Ovary (tissue), 9 donors: ENCODE measurements around the gene CMA1. TPM values are rescaled to one million over a fixed set of nuclear protein-coding genes. Genes with fewer than 3 reads are reported as not detected.

ENCODE experiments used
- DNase-seq, 5 donors: peaks; one replicate each; pipeline ENCODE4 v3.0.0-alpha.2; 2019 to 2020
- H3K27ac ChIP-seq, 2 donors: fragments of 200-600 bp; one replicate each; pipeline versions ENCODE4 v1.5.1 to v1.8.0; 2019 to 2022
- H3K27me3 ChIP-seq: fragments of 200-600 bp; one replicate; pipeline ENCODE4 v1.8.0; 2022
- H3K36me3 ChIP-seq: fragments of 200-600 bp; sonication (generic); one replicate; pipeline ENCODE4 v1.5.1; 2019
- H3K4me1 ChIP-seq: one replicate; pipeline ENCODE4 v1.8.1; 2013; ENCODE audit warnings: mild to moderate bottlenecking, moderate library complexity; ENCODE audit not compliant: insufficient read depth
- H3K4me3 ChIP-seq: fragments of 200-600 bp; sonication (generic); one replicate; pipeline ENCODE4 v1.5.1; 2017
- H3K9me3 ChIP-seq, 2 donors: fragments of 200-600 bp in 1 of 2; sonication (generic) in 1 of 2; one replicate each; pipeline versions ENCODE4 v1.5.1 to v1.8.1; 2013 to 2019; ENCODE audit warnings: mild to moderate bottlenecking in 1 of 2, moderate library complexity in 1 of 2
- CTCF ChIP-seq, 3 donors: fragments of 450-650 bp in 2 of 3; fragments of 200-600 bp in 1 of 3; IDR thresholded peaks; one replicate each; pipeline versions ENCODE4 v1.5.1 to v1.8.0; 2016 to 2022; ENCODE audit warnings: antibody characterized with exemption in 3 of 3, mild to moderate bottlenecking in 1 of 3
- EP300 ChIP-seq: sonication (generic); formaldehyde crosslinking; IDR thresholded peaks from one replicate; pipeline ENCODE4 v1.6.1; 2017; ENCODE audit warnings: antibody characterized with exemption
- POLR2A ChIP-seq: fragments of 450-650 bp; IDR thresholded peaks from one replicate; pipeline ENCODE4 v1.6.1; 2017; ENCODE audit warnings: antibody characterized with exemption, mild to moderate bottlenecking, moderate library complexity
- WGBS, 3 donors: extraction: QIAGEN DNeasy Blood & Tissue Kit in 1 of 3; methylation state at CpG; one replicate each; pipeline versions ENCODE4 v1.1.5 to v1.1.7; 2013 to 2017; 5-methylcytosine and 5-hydroxymethylcytosine counted together
- intact Hi-C, 4 donors: fragments of 100-400 bp; cut with DNase I; formaldehyde crosslinking; loops; one replicate each; pipeline versions ENCODE4 v1.11.0 to v1.15.1; 2022 to 2023
- polyA plus RNA-seq, 2 donors: library from polyadenylated mRNA; stranded (reverse); fragments of 200-250 nt in 1 of 2; fragments of 350-450 nt in 1 of 2; fragmentation: Illumina TruSeq in 1 of 2; extraction: RNeasy Lipid Tissue Mini Kit (QIAGEN cat#74804) in 1 of 2; gene quantifications; one replicate each; pipeline ENCODE4 v1.2.3, GENCODE V29; 2013 to 2014
- total RNA-seq, 7 donors: library from RNA; depleted of rRNA in 2 of 7; stranded (reverse); fragments of >200 nt in 2 of 7; fragmentation: NEBNext Ultra II Directional in 3 of 7; extraction: Animal tissue kit (Norgen Biotek cat#: 25700) in 3 of 7; gene quantifications; one replicate each; pipeline versions ENCODE4 v1.1.0 to v1.2.4, GENCODE V29; 2016 to 2023
- donor health status: DM: no; HTN: no; CAD: no; lungs with moderate emphysema.
- donor health status: DM: no; HTN: no; CAD: no.
- donor health status: Bipolar disorder and iron deficiency.
- donor health status: DM: yes; HTN: yes; CAD: no.
- donor health status: DM: no; HTN: no; CAD: no.
- donor health status: DM: yes; HTN: yes; CAD: no.

CMA1 gene
- total and polyA plus RNA-seq, 9 donors, result 0.27 to 4.6 (median 0.50) TPM; not detected in 5

GRCh38 chr14:24461336-24461735 lies 46.7 kb downstream of the CMA1 start:
- DNase-seq, result no peak
- intact Hi-C loops, result no loop called here
- no peak for TF ChIP-seq EP300
- TF ChIP-seq CTCF (IDR thresholded peaks at IDR 0.05), result no peak
- no peak for TF ChIP-seq POLR2A
- Histone ChIP-seq H3K36me3 (no peaks in the 10 kb centered on the region), H3K27ac (no peak overlapping the region), H3K4me1 (no peaks in the 10 kb centered on the region), H3K4me3 (no peak overlapping the region), H3K27me3 (no peaks in the 10 kb centered on the region), H3K9me3 (no peaks in the 10 kb centered on the region)

- Histone ChIP-seq H3K4me1 (no peaks in the 10 kb centered on the region), H3K9me3 (no peaks in the 10 kb centered on the region), H3K27me3 (no peaks in the 10 kb centered on the region), H3K27ac (no peak overlapping the region), H3K4me3 (no peak overlapping the region), H3K36me3 (no peaks in the 10 kb centered on the region)
- DNase-seq, result no peak
- TF ChIP-seq CTCF (IDR thresholded peaks at IDR 0.05) (no peak), EP300 (no peak), POLR2A (no peak)
- intact Hi-C loops, result no loop called here
- 76 to 85% (median 82%) methylated on average over 3 of the region's 3 CpGs for WGBS, 3 donors
Observed at GRCh38 chr14:24459331-24459730, 48.7 kb downstream of the CMA1 start.

GRCh38 chr14:24458736-24459135 lies 49.3 kb downstream of the CMA1 start:
- Histone ChIP-seq H3K27me3 (no peaks in the 10 kb centered on the region), H3K4me3 (no peak overlapping the region), H3K27ac (no peak overlapping the region), H3K36me3 (no peaks in the 10 kb centered on the region), H3K9me3 (no peaks in the 10 kb centered on the region), H3K4me1 (no peaks in the 10 kb centered on the region)
- TF ChIP-seq CTCF (IDR thresholded peaks at IDR 0.05), result no peak
- intact Hi-C loops, result no loop called here
- 78 to 92% (median 81%) methylated on average over 1 of the region's 1 CpG for WGBS, 3 donors
- no peak for DNase-seq

- no peak for DNase-seq
- Histone ChIP-seq H3K4me3 (no peak overlapping the region), H3K36me3 (no peaks in the 10 kb centered on the region), H3K9me3 (no peaks in the 10 kb centered on the region), H3K4me1 (no peaks in the 10 kb centered on the region), H3K27me3 (no peaks in the 10 kb centered on the region), H3K27ac (no peak overlapping the region)
- no peak for TF ChIP-seq CTCF (IDR thresholded peaks at IDR 0.05)
- intact Hi-C loops, result no loop called here
Observed at GRCh38 chr14:24456980-24457379, 51.1 kb downstream of the CMA1 start.

Other genes with a start within 250 kb of the CMA1 start
- gene TGM1, start 245.1 kb downstream of the CMA1 start, total RNA-seq, result 100 to 1,000 TPM in 1 of 7 donors, 1 to 10 TPM in 6; 3.1 to 152 (median 8.0) TPM
- 1 to 10 TPM; 1.1 to 1.7 TPM for gene TGM1, start 245.1 kb downstream of the CMA1 start, polyA plus RNA-seq
- gene RABGGTA, start 236.7 kb downstream of the CMA1 start, total RNA-seq, result 10 to 100 TPM; 19.7 to 48.3 (median 23.2) TPM
- gene RABGGTA, start 236.7 kb downstream of the CMA1 start, polyA plus RNA-seq, result 10 to 100 TPM in 1 of 2 donors, 1 to 10 TPM in 1; 7.9 to 20.1 TPM
- gene DHRS1, start 208.5 kb downstream of the CMA1 start, total RNA-seq, result 10 to 100 TPM; 16.0 to 35.6 (median 21.4) TPM
- gene DHRS1, start 208.5 kb downstream of the CMA1 start, polyA plus RNA-seq, result 10 to 100 TPM; 12.8 to 17.9 TPM
- gene NOP9, start 208.4 kb downstream of the CMA1 start, total RNA-seq, result 10 to 100 TPM; 12.0 to 28.6 (median 22.5) TPM
- 10 to 100 TPM in 1 of 2 donors, 1 to 10 TPM in 1; 9.2 to 22.1 TPM for gene NOP9, start 208.4 kb downstream of the CMA1 start, polyA plus RNA-seq
- gene CIDEB, start 200.3 kb downstream of the CMA1 start, total RNA-seq, result 10 to 100 TPM; 13.8 to 38.4 (median 22.6) TPM
- gene CIDEB, start 200.3 kb downstream of the CMA1 start, polyA plus RNA-seq, result 10 to 100 TPM; 17.1 to 29.0 TPM
- gene LTB4R2, start 198.1 kb downstream of the CMA1 start, total RNA-seq, result 10 to 100 TPM in 1 of 7 donors, 1 to 10 TPM in 6; 4.5 to 10.1 (median 5.5) TPM
- 1 to 10 TPM in 1 of 2 donors, under 1 TPM in 1; 0.85 to 1.8 TPM for gene LTB4R2, start 198.1 kb downstream of the CMA1 start, polyA plus RNA-seq
- 1 to 10 TPM; 4.4 to 9.4 (median 7.7) TPM for gene LTB4R, start 196.8 kb downstream of the CMA1 start, total RNA-seq
- gene LTB4R, start 196.8 kb downstream of the CMA1 start, polyA plus RNA-seq, result 1 to 10 TPM; 2.9 to 7.1 TPM
- gene ADCY4, start 173.2 kb downstream of the CMA1 start, total RNA-seq, result 10 to 100 TPM in 5 of 7 donors, 1 to 10 TPM in 2; 7.8 to 33.3 (median 11.3) TPM
- gene ADCY4, start 173.2 kb downstream of the CMA1 start, polyA plus RNA-seq, result 10 to 100 TPM; 15.0 to 19.7 TPM
- gene RIPK3, start 168.3 kb downstream of the CMA1 start, total RNA-seq, result 1 to 10 TPM in 5 of 7 donors, under 1 TPM in 2; 0.61 to 3.2 (median 1.1) TPM
- 1 to 10 TPM; 1.5 to 2.8 TPM for gene RIPK3, start 168.3 kb downstream of the CMA1 start, polyA plus RNA-seq
- gene NFATC4, start 140.1 kb downstream of the CMA1 start, total RNA-seq, result 100 to 1,000 TPM in 5 of 7 donors, 10 to 100 TPM in 2; 74.1 to 288 (median 186) TPM
- gene NFATC4, start 140.1 kb downstream of the CMA1 start, polyA plus RNA-seq, result 100 to 1,000 TPM in 1 of 2 donors, 10 to 100 TPM in 1; 25.9 to 157 TPM
- gene NYNRIN, start 109.3 kb downstream of the CMA1 start, total RNA-seq, result 10 to 100 TPM; 22.5 to 76.0 (median 63.6) TPM
- gene NYNRIN, start 109.3 kb downstream of the CMA1 start, polyA plus RNA-seq, result 10 to 100 TPM; 22.0 to 26.2 TPM
- 10 to 100 TPM in 1 of 7 donors, 1 to 10 TPM in 6; 2.0 to 10.5 (median 4.7) TPM for gene CBLN3, start 78.6 kb downstream of the CMA1 start, total RNA-seq
- 1 to 10 TPM; 5.8 to 7.5 TPM for gene CBLN3, start 78.6 kb downstream of the CMA1 start, polyA plus RNA-seq
- 10 to 100 TPM; 41.1 to 84.8 (median 67.8) TPM for gene KHNYN, start 78.3 kb downstream of the CMA1 start, total RNA-seq
- 10 to 100 TPM; 35.1 to 44.4 TPM for gene KHNYN, start 78.3 kb downstream of the CMA1 start, polyA plus RNA-seq
- 10 to 100 TPM; 46.2 to 68.8 (median 62.4) TPM for gene SDR39U1, start 65.5 kb downstream of the CMA1 start, total RNA-seq
- 10 to 100 TPM; 33.4 to 65.7 TPM for gene SDR39U1, start 65.5 kb downstream of the CMA1 start, polyA plus RNA-seq
- gene CTSG, start 68.0 kb upstream of the CMA1 start, total RNA-seq, result 1 to 10 TPM in 3 of 7 donors, under 1 TPM in 1, not detected in 3; 0.34 to 1.4 (median 1.2) TPM
- 1 to 10 TPM; 2.0 to 7.5 TPM for gene CTSG, start 68.0 kb upstream of the CMA1 start, polyA plus RNA-seq
- gene GZMH, start 101.4 kb upstream of the CMA1 start, total RNA-seq, result under 1 TPM in 4 of 7 donors, not detected in 3; 0.47 to 0.80 (median 0.51) TPM
- 1 to 10 TPM in 1 of 2 donors, under 1 TPM in 1; 0.25 to 6.6 TPM for gene GZMH, start 101.4 kb upstream of the CMA1 start, polyA plus RNA-seq
- 1 to 10 TPM in 3 of 7 donors, under 1 TPM in 1, not detected in 3; 0.25 to 2.6 (median 1.7) TPM for gene GZMB, start 125.9 kb upstream of the CMA1 start, total RNA-seq
- gene GZMB, start 125.9 kb upstream of the CMA1 start, polyA plus RNA-seq, result 1 to 10 TPM in 1 of 2 donors, under 1 TPM in 1; 0.45 to 4.0 TPM